Measurements from ENCODE around the gene PCARE.

Gene PCARE

GRCh38 chr2:29024882-29025430 lies 49.4 kb downstream of the PCARE start:
- no peaks in the 10 kb centered on the region for H3K27me3 ChIP-seq (ENCODE audit: insufficient read depth, poor library complexity, severe bottlenecking)
- no peak overlapping the region for H3K4me3 ChIP-seq (replicated peaks; ENCODE audit: insufficient read depth, low read length)
- TF ChIP-seq GABPA (IDR thresholded peaks at IDR 0.05; ENCODE audit: low read depth) (no peak), POLR2AphosphoS5 (IDR thresholded peaks at IDR 0.05; ENCODE audit: low read depth) (no peak), CTCF (IDR thresholded peaks at IDR 0.05; ENCODE audit: insufficient read depth, low read length) (no peak), REST (IDR thresholded peaks at IDR 0.05; ENCODE audit: insufficient replicate concordance, low read depth) (no peak), SPI1 (IDR thresholded peaks at IDR 0.05; ENCODE audit: borderline replicate concordance, low read depth) (no peak)
- no peak overlapping the region for H3K27ac ChIP-seq (replicated peaks)
- DNase-seq (ENCODE audit: low read depth in 1 of 2, low spot score in 1 of 2) = no peak

- no peak overlapping the region for H3K4me3 ChIP-seq (replicated peaks; ENCODE audit: insufficient read depth, low read length)
- H3K27me3 ChIP-seq (ENCODE audit: insufficient read depth, poor library complexity, severe bottlenecking) = no peaks in the 10 kb centered on the region
- no peak overlapping the region for H3K27ac ChIP-seq (replicated peaks)
- no peak for DNase-seq (ENCODE audit: low read depth in 1 of 2, low spot score in 1 of 2)
- no peak for TF ChIP-seq GABPA (IDR thresholded peaks at IDR 0.05; ENCODE audit: low read depth)
- TF ChIP-seq SPI1 (IDR thresholded peaks at IDR 0.05; ENCODE audit: borderline replicate concordance, low read depth) = no peak
- TF ChIP-seq CTCF (IDR thresholded peaks at IDR 0.05; ENCODE audit: insufficient read depth, low read length) = no peak
- no peak for TF ChIP-seq POLR2AphosphoS5 (IDR thresholded peaks at IDR 0.05; ENCODE audit: low read depth)
- no peak for TF ChIP-seq REST (IDR thresholded peaks at IDR 0.05; ENCODE audit: insufficient replicate concordance, low read depth)
Observed at GRCh38 chr2:29023188-29023587, 51.1 kb downstream of the PCARE start.

- no peak overlapping the region for H3K4me3 ChIP-seq (replicated peaks; ENCODE audit: insufficient read depth, low read length)
- H3K27me3 ChIP-seq (ENCODE audit: insufficient read depth, poor library complexity, severe bottlenecking) = no peaks in the 10 kb centered on the region
- DNase-seq (ENCODE audit: low read depth in 1 of 2, low spot score in 1 of 2) = no peak
- TF ChIP-seq SPI1 (IDR thresholded peaks at IDR 0.05; ENCODE audit: borderline replicate concordance, low read depth) (no peak), POLR2AphosphoS5 (IDR thresholded peaks at IDR 0.05; ENCODE audit: low read depth) (no peak), REST (IDR thresholded peaks at IDR 0.05; ENCODE audit: insufficient replicate concordance, low read depth) (no peak), CTCF (IDR thresholded peaks at IDR 0.05; ENCODE audit: insufficient read depth, low read length) (no peak), GABPA (IDR thresholded peaks at IDR 0.05; ENCODE audit: low read depth) (no peak)
- H3K27ac ChIP-seq (replicated peaks) = no peak overlapping the region
Observed at GRCh38 chr2:29022679-29023078, 51.6 kb downstream of the PCARE start.

All from HL-60 (cell line).